SW480 (cell line): ENCODE measurements around the gene CACNB4.
A peak's percentile ranks its signal among the peaks of the same experiment; 100 is the strongest.
"Not testable (repeated sequence)": the region's sequence is repeated elsewhere in the genome, so short reads cannot be mapped to it uniquely, and the experiment has no call there.

Experiments
- DNase-seq: peaks from one replicate; pipeline ENCODE4 v3.0.0-alpha.2; 2016; ENCODE audit warnings: low spot score

The CACNB4 gene

DNA sequence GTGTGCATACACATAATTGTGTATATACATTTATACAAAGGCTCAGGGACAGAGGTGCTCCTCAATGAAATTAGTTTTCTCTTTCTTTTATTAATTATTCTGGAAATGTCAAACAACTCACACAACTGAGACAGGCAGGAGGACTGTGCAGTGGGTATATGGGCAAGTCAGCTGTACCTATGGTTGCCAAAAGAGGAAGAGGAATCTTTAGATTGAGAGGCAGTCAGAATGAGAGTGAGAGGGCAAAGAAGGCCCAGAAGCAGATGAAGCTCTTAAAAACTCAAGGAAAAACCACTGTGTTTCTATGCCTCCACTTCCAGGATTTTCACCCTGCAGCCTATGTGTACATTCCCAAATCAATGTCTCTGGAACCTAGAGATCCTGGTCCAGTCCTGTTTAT is 79.1 kb downstream of the CACNB4 start:
- no peak for DNase-seq

DNA sequence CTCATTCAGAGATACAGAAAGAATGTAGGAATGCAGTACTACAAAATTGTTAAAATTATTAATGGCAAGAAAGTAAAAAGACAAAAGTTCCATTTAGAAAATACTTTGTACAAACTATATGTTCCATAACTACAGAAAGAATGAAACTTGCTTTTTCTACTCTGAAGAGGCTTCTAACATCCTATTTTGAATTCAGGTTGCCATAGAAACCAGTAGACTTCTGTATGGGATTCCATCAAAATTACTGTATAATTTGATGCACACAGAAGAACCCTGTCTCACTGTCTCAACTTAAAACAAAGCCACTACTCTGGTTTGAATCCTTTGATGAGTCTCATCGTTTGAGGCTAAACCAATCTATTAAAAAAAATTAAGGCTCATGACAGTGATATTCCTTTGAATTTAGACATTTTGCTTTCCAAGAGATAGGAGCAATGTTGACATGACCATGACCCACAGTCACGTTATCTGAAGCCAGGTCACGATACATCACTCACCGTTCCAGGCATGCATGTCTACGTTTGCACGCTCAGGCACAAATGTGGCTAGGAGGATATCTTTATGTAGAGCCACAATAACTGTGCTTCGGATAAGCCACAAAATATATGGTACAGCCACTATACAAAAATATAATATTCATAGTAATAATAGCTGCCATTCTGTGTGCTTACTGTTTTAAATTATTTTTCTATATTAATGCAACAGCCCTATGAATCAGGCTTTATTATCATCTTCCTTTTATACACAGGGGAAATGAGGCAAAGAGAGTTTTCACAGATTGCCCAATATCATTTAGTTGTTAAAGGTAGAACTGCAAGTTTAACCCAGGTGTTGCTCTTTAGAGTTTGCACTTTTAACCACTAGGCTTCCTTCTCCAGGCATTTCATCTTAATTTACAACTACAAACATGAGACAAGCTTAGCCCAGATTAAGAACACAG is 82.4 kb downstream of the CACNB4 start:
- DNase-seq: no peak

DNA sequence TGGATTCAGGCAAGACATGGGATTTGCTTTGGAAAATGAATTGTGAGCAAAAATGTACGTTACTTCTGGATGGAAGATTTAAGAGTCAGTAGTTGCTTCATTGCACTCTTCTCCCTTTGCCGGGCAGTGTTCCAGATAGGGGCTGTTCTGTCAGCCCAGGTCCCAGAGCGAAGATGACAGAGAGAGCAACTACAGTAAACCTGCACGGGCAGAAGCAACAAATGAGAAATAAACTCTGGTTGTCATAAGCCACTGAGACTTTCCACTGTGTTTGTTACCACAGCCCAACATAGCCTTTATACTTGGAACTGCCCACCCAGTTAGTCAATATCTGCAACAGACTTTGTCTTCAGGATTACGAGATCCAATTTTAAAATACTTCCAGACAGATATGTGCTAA is 83.3 kb downstream of the CACNB4 start:
- no peak for DNase-seq

DNA sequence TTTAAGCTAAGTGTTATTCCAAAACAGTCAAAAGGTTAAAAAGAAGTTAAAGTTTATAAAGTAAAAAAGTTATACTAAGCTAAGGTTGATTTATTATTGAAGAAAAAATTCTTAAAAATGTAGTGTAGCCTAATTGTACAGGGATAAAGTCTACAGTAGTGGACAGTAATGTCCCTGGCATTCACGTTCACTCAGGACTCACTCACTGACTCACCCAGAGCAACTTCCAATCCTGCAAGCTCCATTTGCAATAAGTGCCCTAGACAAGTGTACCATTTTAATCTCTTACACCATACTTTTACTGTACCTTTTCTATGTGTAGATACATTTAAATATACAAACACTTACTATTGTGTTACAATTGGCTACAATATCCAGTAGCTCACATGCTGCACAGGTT is 86.1 kb downstream of the CACNB4 start:
- DNase-seq: no peak

DNA sequence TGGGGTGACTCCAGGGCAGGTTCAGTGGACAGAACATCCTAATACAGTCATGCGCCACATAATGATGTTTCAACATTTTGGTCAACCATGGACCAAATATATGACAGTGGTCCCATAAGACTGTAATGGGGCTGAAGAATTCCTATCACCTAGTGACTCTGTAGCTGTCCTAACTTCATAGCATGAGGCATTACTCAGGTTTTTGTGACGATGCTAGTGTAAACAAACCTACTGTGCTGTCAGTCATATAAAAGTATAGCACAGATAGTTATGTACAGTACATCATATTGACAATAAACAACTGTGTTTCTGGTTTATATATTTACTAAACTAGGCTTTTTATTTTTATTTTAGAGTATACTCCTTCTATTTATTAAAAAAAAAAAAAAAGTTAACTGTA is 87.1 kb downstream of the CACNB4 start:
- DNase-seq: no peak

DNA sequence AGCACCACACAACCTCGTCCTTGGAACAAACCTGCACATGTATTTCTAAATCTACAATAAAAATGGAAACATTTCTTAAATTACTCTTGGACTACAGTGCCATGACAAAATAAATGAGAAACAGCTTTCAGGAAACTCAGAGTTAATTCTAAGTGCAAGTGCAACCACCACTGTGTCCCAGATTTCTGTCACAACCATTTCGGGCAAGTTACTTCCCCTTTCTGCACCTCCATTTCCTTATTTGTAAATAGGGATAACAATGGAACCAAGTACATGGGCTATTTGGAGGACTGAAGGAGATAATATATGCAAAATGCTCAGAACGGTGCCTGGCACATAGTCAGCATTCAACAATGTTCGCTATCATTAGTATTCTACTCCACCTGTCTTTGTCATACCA is 93.2 kb downstream of the CACNB4 start:
- no peak for DNase-seq

DNA sequence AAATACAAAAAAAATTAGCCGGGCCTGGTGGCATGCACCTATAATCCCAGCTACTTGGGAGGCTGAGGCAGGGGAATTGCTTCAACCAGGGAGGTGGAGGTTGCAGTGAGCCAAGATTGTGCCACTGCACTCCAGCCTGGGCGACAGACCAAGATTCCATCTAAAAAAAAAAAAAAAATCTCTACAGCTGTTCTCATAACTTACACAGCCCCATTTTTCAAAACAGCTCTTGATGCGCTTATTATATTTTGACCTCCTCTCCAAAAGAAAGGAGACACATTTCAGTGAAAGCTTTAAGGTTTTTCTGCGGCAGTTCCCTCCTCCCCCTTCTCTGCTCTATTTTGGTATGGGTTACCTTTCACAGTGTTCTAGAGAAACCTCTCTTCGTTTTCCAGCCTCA is 95.6 kb downstream of the CACNB4 start:
- not testable (repeated sequence) for DNase-seq

DNA sequence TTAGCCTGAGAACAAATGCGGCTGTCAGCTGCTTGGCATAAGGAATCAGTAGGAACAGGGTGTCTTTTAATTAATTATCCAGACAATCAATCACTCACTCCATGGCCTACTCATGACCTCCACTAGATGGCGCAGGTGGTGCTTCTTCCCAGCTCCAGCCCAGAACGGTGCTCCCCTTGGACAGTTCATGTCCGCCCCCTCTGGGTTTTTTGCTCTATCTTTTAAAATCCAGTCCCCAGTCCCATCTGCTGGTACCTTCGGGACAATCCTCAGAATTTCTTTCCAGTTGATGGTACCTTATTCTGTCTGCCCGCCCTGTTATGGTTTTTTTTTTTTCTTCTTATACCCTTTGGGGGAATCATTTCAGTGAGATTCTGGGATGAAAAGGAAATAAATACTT is 99.8 kb downstream of the CACNB4 start:
- DNase-seq: peak; percentile 54

DNA sequence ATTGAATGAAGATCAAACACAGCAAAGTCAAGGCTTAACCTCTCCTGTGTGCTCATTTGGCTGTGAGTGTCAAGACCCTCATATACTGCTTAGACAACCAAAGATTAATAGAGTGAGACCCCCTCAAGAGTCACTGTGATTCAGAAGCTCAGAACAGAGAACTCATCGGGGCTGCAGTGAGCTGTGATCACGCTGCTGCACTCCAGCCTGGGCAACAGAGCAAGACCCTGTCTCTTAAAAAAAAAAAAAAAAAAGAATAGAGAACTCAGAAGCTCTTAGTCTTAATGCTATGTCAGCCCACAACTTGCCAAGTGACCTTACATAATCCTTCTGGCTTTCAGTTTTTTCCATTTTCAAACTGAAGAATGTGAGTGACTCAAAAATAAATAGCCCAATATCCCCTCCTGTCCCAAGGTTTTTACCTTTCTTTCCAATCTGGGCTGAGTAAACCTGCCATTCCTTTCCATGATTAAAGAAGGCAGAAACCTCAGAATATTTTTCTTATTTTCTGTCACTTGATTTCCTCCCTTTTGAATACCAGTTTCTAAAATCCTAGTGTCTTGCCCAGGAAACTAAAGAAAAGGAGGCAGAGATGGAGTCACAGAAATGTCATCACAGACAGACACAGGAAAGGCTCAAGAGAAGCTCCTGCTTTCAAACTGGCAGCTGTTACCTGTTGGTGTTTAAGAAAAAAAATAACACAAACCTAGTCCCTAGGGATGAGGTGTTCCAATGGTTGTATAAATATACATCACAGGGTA is 102.4 kb downstream of the CACNB4 start:
- no peak for DNase-seq

DNA sequence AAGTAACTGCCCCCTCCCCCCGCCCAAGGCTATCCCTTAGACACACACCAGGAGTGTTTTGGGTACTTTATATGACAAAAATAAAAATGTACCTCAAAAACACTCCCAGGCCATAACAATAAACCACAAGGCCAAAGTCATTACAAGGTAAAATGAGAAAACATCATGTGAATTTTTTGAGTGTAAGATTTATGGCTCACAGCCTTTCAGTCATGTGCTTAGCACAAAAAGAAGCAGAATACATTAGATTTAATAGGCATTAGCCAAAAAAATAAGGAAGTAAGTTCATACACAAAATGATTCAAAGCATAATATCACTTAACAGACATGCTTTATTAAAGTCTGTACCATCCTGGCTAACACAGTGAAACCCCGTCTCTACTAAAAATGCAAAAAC is 103.7 kb downstream of the CACNB4 start:
- no peak for DNase-seq

DNA sequence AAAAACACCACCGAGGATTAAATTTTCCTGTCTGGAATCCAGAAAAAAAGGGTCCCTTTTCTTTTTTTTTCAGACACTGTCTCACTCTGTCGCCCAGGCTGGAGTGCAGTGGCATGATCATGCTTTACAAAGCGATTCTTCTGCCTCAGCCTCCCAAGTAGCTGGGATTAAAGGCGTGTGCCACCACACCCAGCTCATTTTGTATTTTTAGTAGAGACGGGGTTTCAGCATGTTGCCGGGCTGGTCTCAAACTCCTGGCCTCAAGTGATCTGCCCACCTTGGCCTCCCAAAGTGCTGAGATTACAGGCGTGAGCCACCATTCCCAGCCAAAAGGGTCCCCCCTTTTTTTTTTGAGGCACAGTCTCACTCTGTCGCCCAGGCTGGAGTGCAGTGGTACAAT is 104.7 kb downstream of the CACNB4 start:
- DNase-seq: not testable (repeated sequence)

DNA sequence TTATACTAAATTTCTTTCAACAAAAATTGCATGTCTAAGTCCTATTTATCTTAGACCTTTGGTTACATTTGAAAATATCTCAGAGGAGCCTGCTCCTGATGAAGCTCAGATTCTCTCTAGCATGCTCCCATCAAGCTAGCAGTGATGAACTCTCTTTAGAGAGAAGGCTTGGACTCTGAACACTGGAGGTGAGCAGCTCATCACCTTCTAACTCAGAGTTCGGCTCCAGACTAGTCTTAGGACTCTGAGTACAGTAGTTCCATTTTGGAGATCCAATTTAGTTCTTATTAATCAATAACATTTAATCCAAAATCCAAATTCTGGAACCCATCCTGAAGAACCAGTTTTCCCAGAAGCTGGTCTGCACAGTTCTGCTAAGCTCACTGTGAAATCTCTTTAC is 107.8 kb downstream of the CACNB4 start:
- DNase-seq: no peak

DNA sequence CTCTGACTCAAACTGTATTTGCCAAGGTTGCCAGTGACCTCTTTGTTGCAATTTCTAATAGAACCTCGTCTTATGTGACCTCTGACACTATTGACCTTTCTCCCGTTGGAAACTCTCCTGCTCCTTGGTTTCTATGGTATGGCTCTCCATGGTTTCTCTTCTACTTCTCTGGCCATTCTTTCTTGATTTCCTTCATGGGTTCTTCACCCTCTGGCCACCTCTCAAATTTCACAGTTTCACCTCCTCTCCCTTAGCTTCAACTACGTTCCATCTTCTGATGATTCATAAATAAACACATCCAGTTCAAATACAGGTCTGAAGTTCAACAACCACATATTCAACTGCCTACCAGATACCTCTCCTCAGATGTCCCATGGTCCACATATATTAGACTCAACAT is 109.5 kb downstream of the CACNB4 start:
- no peak for DNase-seq

DNA sequence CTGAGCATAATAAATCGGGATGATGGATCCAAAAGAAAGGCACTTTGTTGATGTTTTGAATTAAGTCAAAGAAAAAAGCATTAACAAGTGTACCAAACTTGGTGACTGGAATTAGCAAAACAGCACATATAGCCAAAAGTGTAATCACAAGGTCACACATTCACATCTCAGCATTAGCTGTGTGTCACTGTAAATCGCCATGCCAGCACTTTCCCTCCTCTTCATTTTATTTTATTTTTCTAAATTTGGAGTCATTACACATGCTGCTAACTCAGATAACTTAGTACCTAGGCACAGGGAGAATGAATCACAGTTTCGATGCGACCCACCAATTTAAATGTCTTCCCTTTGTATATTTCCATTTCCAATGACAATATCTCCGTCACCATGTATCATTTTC is 111.4 kb downstream of the CACNB4 start:
- no peak for DNase-seq

DNA sequence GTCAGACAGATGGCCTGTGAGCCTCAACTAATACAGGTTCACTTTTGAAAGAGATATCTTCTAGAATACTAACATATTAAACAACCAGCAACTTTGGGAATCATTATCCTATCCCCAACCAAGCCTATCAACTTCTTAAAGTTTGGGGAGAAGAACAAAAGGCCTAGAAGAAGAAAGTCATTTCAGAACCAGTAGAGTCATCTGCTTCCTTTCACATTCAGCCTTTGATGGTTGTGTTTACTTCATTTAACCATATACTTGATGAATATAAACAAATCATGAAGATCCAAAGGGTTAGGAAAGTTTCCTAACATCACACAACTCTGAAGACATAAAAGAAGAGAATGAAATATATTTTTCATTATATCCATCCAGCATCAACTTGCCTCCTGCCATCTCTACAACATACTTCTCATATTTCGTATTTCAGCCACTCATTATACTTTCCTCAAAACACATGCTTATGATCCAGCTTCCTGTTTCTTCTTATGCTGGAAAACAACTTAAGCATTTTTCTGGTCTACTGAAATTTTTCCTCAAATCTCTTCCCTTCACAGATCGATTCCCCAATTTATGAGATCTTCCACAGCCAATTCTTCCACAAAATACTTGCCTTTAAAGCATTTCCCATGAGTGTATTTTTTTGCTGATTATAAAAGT is 114.3 kb downstream of the CACNB4 start:
- no peak for DNase-seq

DNA sequence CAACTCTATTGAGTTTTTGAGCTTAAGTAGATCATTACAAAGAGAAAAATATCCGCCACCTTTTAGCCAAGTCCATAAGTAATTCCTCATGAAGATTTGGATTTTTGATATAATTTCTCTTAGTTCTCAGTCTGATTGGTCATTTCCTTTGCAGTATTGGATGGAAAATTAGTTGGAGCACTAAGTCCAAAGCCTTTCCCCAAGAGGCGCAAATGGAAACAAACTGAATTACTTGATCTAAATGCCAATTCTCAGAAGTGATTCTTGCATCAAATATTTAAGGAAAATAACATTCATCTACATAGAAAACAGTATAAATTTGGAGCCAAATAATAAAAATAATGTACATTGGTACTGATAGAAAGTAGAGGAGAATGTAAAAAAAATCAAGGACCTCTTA is 115.6 kb downstream of the CACNB4 start:
- no peak for DNase-seq

DNA sequence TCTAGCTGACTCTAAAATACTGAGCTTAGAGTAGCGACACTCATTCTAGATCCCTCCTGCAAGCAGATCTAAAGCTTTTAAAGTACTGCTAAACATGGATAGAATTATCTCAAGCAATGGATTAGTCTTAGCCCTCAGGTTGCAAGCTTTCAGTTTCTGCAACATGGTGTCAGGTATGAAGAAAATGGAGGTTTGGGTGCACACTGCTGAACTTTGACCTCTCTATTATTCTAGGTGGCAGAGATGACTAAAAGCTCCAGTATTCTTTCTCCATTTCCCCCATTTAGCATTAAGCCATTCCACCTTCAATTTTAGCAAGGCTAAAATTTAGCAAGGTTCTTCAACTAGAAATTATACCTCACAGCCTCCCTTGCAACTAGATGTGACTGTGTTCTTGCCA is 117.0 kb downstream of the CACNB4 start:
- DNase-seq: no peak

DNA sequence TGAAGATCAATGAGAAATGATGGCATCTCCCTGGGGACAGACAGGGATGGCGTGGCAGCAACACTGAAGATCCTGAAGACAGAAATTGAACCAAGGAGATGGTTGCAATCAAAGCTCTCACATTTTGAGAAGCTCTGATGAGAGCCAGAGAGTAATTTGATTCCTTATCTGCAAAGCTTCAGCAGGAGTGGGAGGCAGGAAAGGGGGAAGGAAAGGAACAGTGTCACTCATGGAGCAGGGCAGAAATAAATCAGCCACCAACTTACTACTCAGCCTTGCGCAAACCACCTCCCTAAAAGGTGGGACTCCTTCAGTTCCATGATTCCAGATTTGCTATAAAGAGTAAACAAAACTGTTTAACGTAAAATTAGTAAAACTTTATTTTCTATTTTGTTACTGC is 119.2 kb downstream of the CACNB4 start:
- no peak for DNase-seq

DNA sequence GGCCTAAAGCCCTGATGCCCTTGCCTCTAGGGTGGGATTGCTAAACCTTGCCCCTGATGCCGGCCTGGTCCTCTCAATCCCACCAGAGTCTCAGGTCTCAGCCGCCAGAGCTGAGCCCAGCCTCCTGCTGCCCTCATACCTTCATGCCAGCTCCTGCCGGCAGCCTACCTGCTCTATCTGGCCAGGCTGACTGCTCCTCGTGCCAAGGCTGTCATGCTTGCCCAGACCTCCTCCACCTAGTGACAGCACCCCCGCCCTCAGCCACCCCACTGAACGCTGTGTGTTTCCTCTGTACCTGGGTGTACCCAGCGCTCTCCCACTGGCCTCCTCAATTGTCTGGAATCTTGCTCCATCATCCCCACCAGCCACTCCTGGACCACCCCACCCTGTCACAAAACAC is 120.1 kb downstream of the CACNB4 start:
- no peak for DNase-seq

DNA sequence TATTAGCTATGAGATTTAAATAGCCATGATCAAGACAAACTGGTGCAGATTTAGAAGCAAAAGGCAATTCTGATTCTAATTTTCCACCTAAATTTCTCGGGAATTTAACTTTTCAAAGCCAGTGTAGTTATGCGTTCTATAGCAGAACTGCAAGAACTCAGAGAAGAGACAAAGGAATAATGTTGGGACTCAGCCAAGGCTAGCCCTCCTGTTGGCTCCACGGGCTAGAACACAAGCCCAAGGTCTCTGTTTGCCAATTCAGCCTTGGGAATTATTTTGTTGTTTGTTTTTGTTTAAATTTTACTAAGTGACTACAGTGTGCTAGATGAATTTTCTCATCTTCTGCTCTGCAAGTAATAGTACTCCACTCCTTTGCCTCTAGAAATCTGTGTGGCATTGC is 121.2 kb downstream of the CACNB4 start:
- no peak for DNase-seq

DNA sequence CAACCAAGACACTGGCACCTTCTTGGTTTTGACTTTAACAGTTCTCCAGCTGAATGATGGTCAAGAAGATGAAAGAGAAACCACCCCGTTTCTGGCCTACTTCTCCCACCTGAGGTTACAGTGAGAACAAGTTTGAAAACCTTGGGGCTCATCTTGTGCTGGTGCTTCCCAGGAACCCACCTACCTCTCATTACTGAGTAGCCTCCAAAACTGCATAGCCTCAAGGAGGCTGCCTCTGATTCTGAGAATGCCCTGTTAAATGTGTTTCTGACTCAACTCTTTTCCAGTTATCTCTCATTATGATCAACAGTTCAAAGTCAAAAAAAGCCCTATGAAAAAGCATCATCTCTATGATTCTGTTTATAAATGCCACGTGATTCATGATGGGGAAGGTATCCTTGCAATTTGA is 121.9 kb downstream of the CACNB4 start:
- no peak for DNase-seq

DNA sequence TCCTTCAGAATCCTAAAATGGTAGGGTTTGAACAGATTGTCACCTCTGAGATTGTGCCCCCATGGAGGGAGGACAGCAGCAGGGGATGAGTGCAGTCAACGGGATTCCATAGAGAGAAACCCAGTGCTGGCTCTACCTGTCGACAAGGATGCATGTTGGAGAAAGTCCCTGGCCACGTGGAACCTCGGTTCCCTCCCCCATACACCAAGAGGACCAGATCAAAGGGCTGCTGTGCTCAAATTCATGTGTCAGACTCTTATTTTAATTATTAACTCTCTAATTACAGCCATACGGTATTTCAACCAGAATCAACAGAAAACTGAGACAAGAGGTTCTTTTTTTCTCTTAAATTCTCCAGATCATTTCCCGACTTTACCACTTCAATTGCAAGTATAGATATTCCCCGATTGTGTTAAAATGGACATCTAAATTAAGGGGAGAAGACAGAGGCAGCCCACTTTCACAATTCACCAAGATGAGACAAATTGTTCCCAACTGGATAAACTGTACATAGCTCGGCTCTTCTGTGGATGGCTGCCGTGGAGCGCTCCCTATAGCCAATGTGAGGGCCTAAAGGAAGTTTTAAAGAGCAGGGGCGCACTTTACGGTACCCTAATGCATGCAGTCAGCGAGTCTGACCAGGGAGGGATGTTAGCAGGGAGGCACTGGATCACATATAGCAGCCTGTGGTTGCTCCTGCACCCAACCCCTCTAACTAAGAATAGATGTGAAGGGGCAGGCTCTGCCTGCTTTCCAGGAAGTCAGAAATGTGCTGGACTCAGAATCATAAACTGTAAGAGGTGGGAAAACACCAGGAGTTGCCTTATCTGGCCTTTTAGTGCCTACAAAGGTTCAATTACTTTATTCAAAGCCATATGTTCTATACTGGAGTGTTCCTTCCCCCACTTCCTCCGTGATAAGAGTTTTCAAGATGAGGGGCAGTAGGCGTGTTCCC is 123.1 kb downstream of the CACNB4 start:
- peak; percentile 3 for DNase-seq
